MM.1S (cell line): ENCODE measurements around the gene OSCP1.
A peak's percentile ranks its signal among the peaks of the same experiment; 100 is the strongest.

Source experiments
- DNase-seq: peaks from one replicate; pipeline ENCODE4 v3.0.0-alpha.2; 2015
- H2AFZ ChIP-seq: fragments of 300-600 bp; sonication (generic); 2 replicates; pipeline ENCODE4 v1.6.0; 2016; ENCODE audit warnings: antibody characterized with exemption, low read length
- H3F3A ChIP-seq: fragments of 300-600 bp; sonication (generic); 2 replicates; pipeline ENCODE4 v1.6.1; 2016; ENCODE audit warnings: mild to moderate bottlenecking, antibody characterized with exemption, low read length, moderate library complexity, mixed read lengths; ENCODE audit not compliant: insufficient read depth
- H3K27ac ChIP-seq: fragments of 300-600 bp; sonication (generic); 2 replicates; pipeline ENCODE4 v1.5.1; 2016; ENCODE audit warnings: mild to moderate bottlenecking, low read length
- H3K27me3 ChIP-seq: fragments of 300-600 bp; sonication (generic); replicated peaks from 2 replicates; pipeline ENCODE4 v1.6.0; 2016; ENCODE audit warnings: low read length; ENCODE audit not compliant: insufficient read depth
- H3K36me3 ChIP-seq: fragments of 300-600 bp; sonication (generic); replicated peaks from 2 replicates; pipeline ENCODE4 v1.6.1; 2016; ENCODE audit warnings: mild to moderate bottlenecking, low read length, mixed read lengths; ENCODE audit not compliant: insufficient read depth
- H3K4me1 ChIP-seq: fragments of 300-600 bp; sonication (generic); 2 replicates; pipeline ENCODE4 v1.6.1; 2016; ENCODE audit warnings: low read length, mixed read lengths
- H3K4me2 ChIP-seq: fragments of 300-600 bp; sonication (generic); 2 replicates; pipeline ENCODE4 v1.6.0; 2016; ENCODE audit warnings: low read depth, low read length
- H3K4me3 ChIP-seq: fragments of 300-600 bp; sonication (generic); 2 replicates; pipeline ENCODE4 v1.5.1; 2016; ENCODE audit warnings: low read length, mixed read lengths
- H3K79me2 ChIP-seq: fragments of 300-600 bp; sonication (generic); 2 replicates; pipeline ENCODE4 v1.6.1; 2016; ENCODE audit warnings: mixed run types, low read length, mixed read lengths
- H3K9ac ChIP-seq: fragments of 300-600 bp; sonication (generic); 2 replicates; pipeline ENCODE4 v1.6.1; 2016; ENCODE audit warnings: low read length, mixed read lengths
- H3K9me2 ChIP-seq: fragments of 300-600 bp; sonication (generic); replicated peaks from 2 replicates; pipeline ENCODE4 v1.6.1; 2016; ENCODE audit warnings: mild to moderate bottlenecking, low read length, mixed read lengths; ENCODE audit not compliant: insufficient read depth
- H3K9me3 ChIP-seq: fragments of 300-600 bp; sonication (generic); replicated peaks from 2 replicates; pipeline ENCODE4 v1.6.1; 2016; ENCODE audit warnings: mild to moderate bottlenecking, low read length, mixed read lengths; ENCODE audit not compliant: insufficient read depth
- H4K20me1 ChIP-seq: fragments of 300-600 bp; sonication (generic); 2 replicates; pipeline ENCODE4 v1.6.1; 2016; ENCODE audit warnings: mild to moderate bottlenecking, low read length, moderate library complexity, mixed read lengths; ENCODE audit not compliant: insufficient read depth
- CTCF ChIP-seq: fragments of 300-600 bp; sonication (generic); IDR thresholded peaks from 2 replicates; pipeline ENCODE4 v1.5.1; 2016; ENCODE audit warnings: antibody characterized with exemption, low read length, mixed read lengths
- EZH2 ChIP-seq: fragments of 300-600 bp; sonication (generic); optimal IDR thresholded peaks from 2 replicates; pipeline ENCODE3; 2017; ENCODE audit warnings: low read depth, mild to moderate bottlenecking, antibody characterized with exemption, low read length, mixed read lengths
- EZH2phosphoT487 ChIP-seq: fragments of 300-600 bp; sonication (generic); IDR thresholded peaks from 2 replicates; pipeline ENCODE4 v1.6.1; 2018; ENCODE audit warnings: antibody characterized with exemption, low read length

Gene OSCP1

GRCh38 chr1:36450919-36451305 lies 661 bp upstream of the OSCP1 start:
- TF ChIP-seq EZH2 (no peak), EZH2phosphoT487 (no peak), CTCF (no peak)
- H3K27me3 ChIP-seq = no peaks in the 10 kb centered on the region
- H2AFZ ChIP-seq = peak overlapping the region; percentile 98
- H3F3A ChIP-seq = no peaks in the 10 kb centered on the region
- H3K9me2 ChIP-seq = no peaks in the 10 kb centered on the region
- peak overlapping the region; percentile 53; the same call in 1 of the 2 replicates for H3K27ac ChIP-seq
- peak overlapping the region; percentile 74 for H3K4me2 ChIP-seq
- no peaks in the 10 kb centered on the region for H4K20me1 ChIP-seq
- no peaks in the 10 kb centered on the region for H3K4me1 ChIP-seq
- no peaks in the 10 kb centered on the region for H3K36me3 ChIP-seq
- no peaks in the 10 kb centered on the region for H3K9me3 ChIP-seq
- H3K79me2 ChIP-seq = no peaks in the 10 kb centered on the region
- H3K4me3 ChIP-seq = peak overlapping the region; percentile 61
- no peak for DNase-seq
- peak overlapping the region; percentile 58 for H3K9ac ChIP-seq

GRCh38 chr1:36448530-36449056 lies 1.7 kb downstream of the OSCP1 start:
- no peak for DNase-seq
- TF ChIP-seq EZH2 (no peak), CTCF (no peak), EZH2phosphoT487 (no peak)

GRCh38 chr1:36447450-36447849 lies 2.8 kb downstream of the OSCP1 start:
- Histone ChIP-seq H3K4me1 (no peaks in the 10 kb centered on the region), H3K27me3 (no peaks in the 10 kb centered on the region), H4K20me1 (no peaks in the 10 kb centered on the region), H3K9me3 (no peaks in the 10 kb centered on the region), H3K36me3 (no peaks in the 10 kb centered on the region), H3K9me2 (no peaks in the 10 kb centered on the region), H3K9ac (no peak overlapping the region), H2AFZ (no peak overlapping the region), H3K4me2 (no peak overlapping the region), H3F3A (no peaks in the 10 kb centered on the region), H3K4me3 (no peak overlapping the region), H3K79me2 (no peaks in the 10 kb centered on the region), H3K27ac (no peak overlapping the region)
- no peak for TF ChIP-seq EZH2
- no peak for DNase-seq

More at GRCh38 chr1:36448530-36449056, 1.7 kb downstream of the OSCP1 start:
- Histone ChIP-seq H3K4me2 (no peak overlapping the region), H3K4me3 (no peak overlapping the region), H3K79me2 (no peaks in the 10 kb centered on the region), H3K9me3 (no peaks in the 10 kb centered on the region), H3K4me1 (no peaks in the 10 kb centered on the region), H3K9ac (no peak overlapping the region), H3K9me2 (no peaks in the 10 kb centered on the region), H3K27me3 (no peaks in the 10 kb centered on the region), H3K36me3 (no peaks in the 10 kb centered on the region), H4K20me1 (no peaks in the 10 kb centered on the region), H3F3A (no peaks in the 10 kb centered on the region), H3K27ac (no peak overlapping the region), H2AFZ (no peak overlapping the region)

DNA sequence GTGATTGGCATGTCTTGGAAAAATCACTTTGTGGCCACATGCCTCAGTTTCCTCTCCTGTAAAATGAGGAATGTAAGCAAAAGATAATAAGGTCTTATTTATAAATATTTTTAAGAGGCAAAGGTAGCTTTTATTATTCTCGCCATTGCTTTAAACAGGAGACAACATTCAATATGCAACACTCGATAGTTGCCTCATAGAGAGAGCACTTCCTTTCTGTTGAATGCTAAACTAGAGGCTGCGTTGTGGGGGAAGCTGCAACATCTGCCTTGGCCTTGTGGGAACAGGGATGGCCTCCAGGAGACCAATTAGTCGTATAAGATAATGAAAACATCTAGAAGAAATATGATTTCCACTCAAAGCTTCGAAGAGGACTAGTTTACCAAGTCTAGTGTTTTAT lies 3.5 kb downstream of the OSCP1 start:
- Histone ChIP-seq H3K27ac (no peak overlapping the region), H3K4me3 (no peak overlapping the region), H3K27me3 (no peaks in the 10 kb centered on the region), H3K4me2 (no peak overlapping the region), H3K9me2 (no peaks in the 10 kb centered on the region), H3K4me1 (no peaks in the 10 kb centered on the region), H3K79me2 (no peaks in the 10 kb centered on the region), H3K9ac (no peak overlapping the region), H3K36me3 (no peaks in the 10 kb centered on the region), H4K20me1 (no peaks in the 10 kb centered on the region), H3K9me3 (no peaks in the 10 kb centered on the region), H3F3A (no peaks in the 10 kb centered on the region), H2AFZ (no peak overlapping the region)
- TF ChIP-seq CTCF = no peak
- no peak for TF ChIP-seq EZH2
- TF ChIP-seq EZH2phosphoT487 = no peak
- no peak for DNase-seq
